Testis (tissue), 3 donors: ENCODE data around the gene RASA1. TPM values are rescaled to one million over a fixed set of nuclear protein-coding genes. Genes with fewer than 3 reads are reported as not detected.

Experiments
- DNase-seq: peaks from one replicate; pipeline ENCODE4 v3.0.0-alpha.2; 2019
- H3K27ac ChIP-seq, 2 donors: fragments of 200-600 bp; sonication (generic); one replicate each; pipeline ENCODE4 v1.5.1; 2019
- H3K27me3 ChIP-seq: fragments of 200-600 bp; sonication (generic); one replicate; pipeline ENCODE4 v1.5.1; 2019
- H3K36me3 ChIP-seq: fragments of 200-600 bp; sonication (generic); one replicate; pipeline ENCODE4 v1.5.1; 2017; ENCODE audit warnings: low read depth; ENCODE audit errors: missing control alignments
- H3K4me1 ChIP-seq: fragments of 200-600 bp; sonication (generic); one replicate; pipeline ENCODE4 v1.5.1; 2019
- H3K4me3 ChIP-seq, 2 donors: fragments of 200-600 bp; sonication (generic); one replicate each; pipeline ENCODE4 v1.5.1; 2017 to 2019
- H3K9me3 ChIP-seq: fragments of 200-600 bp; sonication (generic); one replicate; pipeline ENCODE4 v1.5.1; 2017
- CTCF ChIP-seq, 3 experiments: fragments of 450-650 bp in 2 of 3; fragments of 200-600 bp in 1 of 3; sonication (generic) in 1 of 3; IDR thresholded peaks; one replicate each; pipeline ENCODE4 v1.5.1; 2016 to 2019; ENCODE audit warnings: antibody characterized with exemption in 3 of 3, mild to moderate bottlenecking in 2 of 3, moderate library complexity in 1 of 3
- POLR2A ChIP-seq: fragments of 450-650 bp; IDR thresholded peaks from one replicate; pipeline ENCODE4 v1.6.1; 2017; ENCODE audit warnings: antibody characterized with exemption, mild to moderate bottlenecking, moderate library complexity
- WGBS, 2 donors: methylation state at CpG; one replicate each; pipeline ENCODE4 v1.1.5; 2018; 5-methylcytosine and 5-hydroxymethylcytosine counted together
- intact Hi-C: fragments of 100-400 bp; cut with DNase I; formaldehyde crosslinking; loops from one replicate; pipeline ENCODE4 v1.15.1; 2023; ENCODE audit warnings: low total_unique reads
- polyA plus RNA-seq: library from polyadenylated mRNA; stranded (reverse); fragments of 350-450 nt; fragmentation: Illumina TruSeq; extraction: RNeasy Lipid Tissue Mini Kit (QIAGEN cat#74804); gene quantifications from one replicate; pipeline ENCODE4 v1.2.3, GENCODE V29; 2014; ENCODE audit warnings: low read depth, low replicate concordance; ENCODE audit not compliant: insufficient read depth
- total RNA-seq, 2 donors: library from RNA; depleted of rRNA; stranded (reverse); fragments of >200 nt; gene quantifications; one replicate each; pipeline ENCODE4 v1.2.3, GENCODE V29; 2016

The RASA1 gene
- total and polyA plus RNA-seq, 3 donors from 2014 or later = 45.9 to 65.2 (median 61.1) TPM

DNA sequence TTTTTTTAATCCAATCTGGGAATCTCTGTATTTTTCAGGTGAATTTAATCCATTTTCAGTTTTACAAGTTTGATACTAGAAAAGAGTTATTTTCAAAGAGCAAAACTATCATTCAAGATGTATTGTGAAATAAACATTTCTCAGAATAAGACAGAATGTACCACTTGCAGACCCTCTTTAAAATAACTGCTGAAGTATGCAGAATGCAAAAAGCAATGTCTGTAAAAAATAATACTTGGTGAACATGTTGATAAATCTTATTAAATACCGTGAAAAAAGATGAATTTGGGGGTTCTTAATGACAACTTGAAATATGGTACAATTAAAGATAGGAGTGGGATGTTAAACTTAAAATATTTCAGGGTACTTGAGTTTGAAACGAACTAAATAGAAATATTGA lies 26.1 kb upstream of the RASA1 start:
- Histone ChIP-seq H3K4me3 (no peak overlapping the region), H3K27me3 (no peaks in the 10 kb centered on the region), H3K27ac (no peak overlapping the region), H3K36me3 (no peaks in the 10 kb centered on the region), H3K4me1 (no peaks in the 10 kb centered on the region), H3K9me3 (no peaks in the 10 kb centered on the region)
- no peak for TF ChIP-seq CTCF (IDR thresholded peaks at IDR 0.05)
- no peak for TF ChIP-seq POLR2A
- intact Hi-C loops = no loop called here
- no peak for DNase-seq
- 87 to 90% methylated on average over 2 of the region's 2 CpGs for WGBS, 2 donors

GRCh38 chr5:87242242-87242641 lies 25.4 kb upstream of the RASA1 start:
- Histone ChIP-seq H3K9me3 (no peaks in the 10 kb centered on the region), H3K4me1 (no peaks in the 10 kb centered on the region), H3K27me3 (no peaks in the 10 kb centered on the region), H3K36me3 (no peaks in the 10 kb centered on the region), H3K4me3 (no peak overlapping the region), H3K27ac (no peak overlapping the region)
- WGBS, 2 donors = 61 to 68% methylated on average over 1 of the region's 1 CpG
- no peak for DNase-seq
- intact Hi-C loops = no loop called here
- TF ChIP-seq POLR2A = no peak
- TF ChIP-seq CTCF (IDR thresholded peaks at IDR 0.05) = no peak

DNA sequence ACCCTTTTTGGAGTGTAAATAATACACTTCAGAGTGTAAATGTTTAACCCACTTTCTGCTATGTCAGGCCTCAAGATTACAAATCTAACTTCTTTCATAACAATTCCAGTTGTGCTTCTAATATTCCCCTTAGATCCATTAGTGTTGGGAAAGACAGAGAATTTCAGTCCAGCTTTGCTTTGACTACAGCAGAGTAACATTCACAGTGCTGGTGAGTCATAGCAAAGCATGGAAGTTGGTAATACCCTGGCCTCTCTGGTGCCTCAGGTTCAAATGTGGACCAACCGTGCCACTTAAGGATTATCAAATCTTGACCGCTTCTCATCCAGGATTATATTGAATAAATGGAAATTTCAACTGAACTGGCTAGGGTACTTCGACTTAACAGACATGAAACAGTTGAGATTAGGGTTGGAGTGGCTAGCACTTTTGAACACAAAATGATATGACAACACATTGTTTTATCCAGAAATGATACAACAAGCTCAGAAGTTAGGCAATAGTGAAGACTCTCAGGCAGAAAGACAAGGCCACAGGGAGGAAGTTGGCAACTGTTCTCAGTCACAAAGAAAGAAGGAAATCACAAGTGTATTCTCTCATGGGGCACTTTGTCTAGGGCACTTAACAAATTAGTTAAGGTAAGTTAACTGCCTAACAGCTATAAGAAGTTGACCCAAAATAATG lies 24.4 kb upstream of the RASA1 start:
- H3K36me3 ChIP-seq = no peaks in the 10 kb centered on the region
- no peak for DNase-seq
- no peak overlapping the region for H3K27ac ChIP-seq
- intact Hi-C loops = no loop called here
- H3K4me1 ChIP-seq = no peaks in the 10 kb centered on the region
- no peaks in the 10 kb centered on the region for H3K9me3 ChIP-seq
- WGBS, 2 donors = 68 to 91% methylated on average over 3 of the region's 3 CpGs
- no peaks in the 10 kb centered on the region for H3K27me3 ChIP-seq
- TF ChIP-seq CTCF (IDR thresholded peaks at IDR 0.05) (no peak), POLR2A (no peak)
- H3K4me3 ChIP-seq = no peak overlapping the region

DNA sequence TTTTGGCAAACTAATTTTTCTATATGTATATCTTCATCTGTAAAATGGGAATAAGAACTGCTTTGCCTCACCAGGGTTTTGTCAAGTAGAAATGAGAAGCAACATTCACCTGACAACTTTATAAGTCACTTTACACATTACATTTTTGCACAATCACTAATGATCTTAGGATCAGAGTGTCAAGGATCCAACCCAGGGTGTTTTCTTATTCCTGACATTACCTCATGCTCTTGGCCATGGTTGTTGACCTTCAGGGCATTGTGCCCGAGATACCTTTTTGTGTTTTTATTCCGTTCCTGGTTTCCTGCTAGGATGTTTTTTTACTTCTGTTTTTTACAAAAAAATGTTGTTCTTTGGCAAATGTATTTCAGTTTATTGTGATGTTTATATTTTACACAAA lies 22.2 kb upstream of the RASA1 start:
- no peaks in the 10 kb centered on the region for H3K9me3 ChIP-seq
- H3K4me3 ChIP-seq = no peak overlapping the region
- H3K36me3 ChIP-seq = no peaks in the 10 kb centered on the region
- H3K27me3 ChIP-seq = no peaks in the 10 kb centered on the region
- 54 to 62% methylated on average over 2 of the region's 2 CpGs for WGBS, 2 donors
- no peak for DNase-seq
- H3K27ac ChIP-seq = no peak overlapping the region
- TF ChIP-seq POLR2A = no peak
- TF ChIP-seq CTCF (IDR thresholded peaks at IDR 0.05) = no peak
- no peaks in the 10 kb centered on the region for H3K4me1 ChIP-seq
- intact Hi-C loops = no loop called here

DNA sequence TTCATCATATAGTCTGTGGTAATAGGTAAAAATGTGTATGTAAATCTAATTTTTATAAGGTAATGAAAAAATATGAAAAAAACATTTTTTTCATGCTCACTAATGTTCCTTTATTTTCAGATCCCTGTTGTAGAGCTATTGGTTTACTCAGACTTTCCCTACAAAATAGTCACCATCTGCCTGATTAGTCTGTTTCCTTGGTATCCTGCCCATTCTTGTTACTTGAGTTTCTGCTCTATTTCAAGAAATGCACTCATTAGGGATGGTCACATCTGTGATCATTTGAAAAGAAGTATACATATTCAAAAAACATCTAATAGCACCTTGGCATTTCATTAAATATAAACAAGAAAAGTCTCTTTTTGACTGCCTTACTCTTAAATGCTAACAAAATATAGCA lies 21.6 kb upstream of the RASA1 start:
- Histone ChIP-seq H3K27ac (no peak overlapping the region), H3K4me3 (no peak overlapping the region), H3K9me3 (no peaks in the 10 kb centered on the region), H3K27me3 (no peaks in the 10 kb centered on the region), H3K4me1 (no peaks in the 10 kb centered on the region), H3K36me3 (no peaks in the 10 kb centered on the region)
- intact Hi-C loops = no loop called here
- DNase-seq = no peak
- TF ChIP-seq POLR2A (no peak), CTCF (IDR thresholded peaks at IDR 0.05) (no peak)
